Muscle of back (tissue), 10 donors: ENCODE results near the gene PILRA. TPM values are rescaled to one million over a fixed set of nuclear protein-coding genes. Genes with fewer than 3 reads are reported as not detected.

Source experiments
- polyA plus RNA-seq, 10 donors: library from polyadenylated mRNA; unstranded; fragments of 120-200 nt; gene quantifications; one replicate each; pipeline ENCODE4 v1.2.1, GENCODE V29; 2013; ENCODE audit not compliant: insufficient read length in 10 of 10

Gene PILRA
- polyA plus RNA-seq, 10 donors: 1.8 to 6.2 (median 2.7) TPM

Other genes with a start within 250 kb of the PILRA start
- 1 to 10 TPM in 4 of 10 donors, under 1 TPM in 6; 0.44 to 1.5 (median 0.95) TPM for gene MBLAC1, start 246.5 kb upstream of the PILRA start, polyA plus RNA-seq
- gene LAMTOR4, start 224.6 kb upstream of the PILRA start, polyA plus RNA-seq: 10 to 100 TPM; 48.3 to 81.1 (median 61.8) TPM
- gene TRAPPC14, start 214.8 kb upstream of the PILRA start, polyA plus RNA-seq: 10 to 100 TPM in 7 of 10 donors, 1 to 10 TPM in 3; 9.6 to 12.9 (median 10.7) TPM
- 10 to 100 TPM in 8 of 10 donors, 1 to 10 TPM in 2; 8.6 to 14.4 (median 11.0) TPM for gene GAL3ST4, start 204.9 kb upstream of the PILRA start, polyA plus RNA-seq
- gene GPC2, start 196.1 kb upstream of the PILRA start, polyA plus RNA-seq: 1 to 10 TPM; 4.0 to 8.6 (median 5.9) TPM
- gene STAG3, start 195.6 kb upstream of the PILRA start, polyA plus RNA-seq: 10 to 100 TPM in 7 of 10 donors, 1 to 10 TPM in 3; 8.4 to 25.7 (median 12.6) TPM
- gene PVRIG, start 153.5 kb upstream of the PILRA start, polyA plus RNA-seq: 10 to 100 TPM in 1 of 10 donors, 1 to 10 TPM in 9; 2.6 to 11.6 (median 4.7) TPM
- 1 to 10 TPM; 4.4 to 7.2 (median 5.6) TPM for gene SPDYE3, start 65.8 kb upstream of the PILRA start, polyA plus RNA-seq
- gene PILRB, start 15.4 kb upstream of the PILRA start, polyA plus RNA-seq: 10 to 100 TPM; 11.6 to 30.5 (median 14.5) TPM
- gene ZCWPW1, start 55.2 kb downstream of the PILRA start, polyA plus RNA-seq: 1 to 10 TPM; 4.0 to 7.6 (median 5.4) TPM
- gene MEPCE, start 56.3 kb downstream of the PILRA start, polyA plus RNA-seq: 10 to 100 TPM; 25.2 to 38.4 (median 33.6) TPM
- gene PPP1R35, start 63.0 kb downstream of the PILRA start, polyA plus RNA-seq: 10 to 100 TPM in 8 of 10 donors, 1 to 10 TPM in 2; 7.7 to 18.0 (median 12.0) TPM
- 1 to 10 TPM in 8 of 10 donors, under 1 TPM in 2; 0.86 to 3.5 (median 1.4) TPM for gene SPACDR, start 90.8 kb downstream of the PILRA start, polyA plus RNA-seq
- 10 to 100 TPM; 30.3 to 46.3 (median 40.1) TPM for gene TSC22D4, start 105.7 kb downstream of the PILRA start, polyA plus RNA-seq
- gene NYAP1, start 110.4 kb downstream of the PILRA start, polyA plus RNA-seq: 1 to 10 TPM; 1.1 to 3.4 (median 1.7) TPM
- 10 to 100 TPM in 5 of 10 donors, 1 to 10 TPM in 5; 8.6 to 12.5 (median 9.8) TPM for gene AGFG2, start 165.7 kb downstream of the PILRA start, polyA plus RNA-seq
- gene SAP25, start 200.4 kb downstream of the PILRA start, polyA plus RNA-seq: 1 to 10 TPM; 1.5 to 5.3 (median 2.6) TPM
- 10 to 100 TPM; 16.7 to 30.5 (median 22.7) TPM for gene LRCH4, start 212.6 kb downstream of the PILRA start, polyA plus RNA-seq
- gene FBXO24, start 212.8 kb downstream of the PILRA start, polyA plus RNA-seq: 1 to 10 TPM in 4 of 10 donors, under 1 TPM in 6; 0.74 to 2.0 (median 0.94) TPM
- 100 to 1,000 TPM; 202 to 371 (median 254) TPM for gene PCOLCE, start 228.9 kb downstream of the PILRA start, polyA plus RNA-seq
- 10 to 100 TPM; 11.8 to 20.0 (median 15.8) TPM for gene MOSPD3, start 239.1 kb downstream of the PILRA start, polyA plus RNA-seq